ENCODE measurements around the gene FALEC.

The FALEC gene

DNA sequence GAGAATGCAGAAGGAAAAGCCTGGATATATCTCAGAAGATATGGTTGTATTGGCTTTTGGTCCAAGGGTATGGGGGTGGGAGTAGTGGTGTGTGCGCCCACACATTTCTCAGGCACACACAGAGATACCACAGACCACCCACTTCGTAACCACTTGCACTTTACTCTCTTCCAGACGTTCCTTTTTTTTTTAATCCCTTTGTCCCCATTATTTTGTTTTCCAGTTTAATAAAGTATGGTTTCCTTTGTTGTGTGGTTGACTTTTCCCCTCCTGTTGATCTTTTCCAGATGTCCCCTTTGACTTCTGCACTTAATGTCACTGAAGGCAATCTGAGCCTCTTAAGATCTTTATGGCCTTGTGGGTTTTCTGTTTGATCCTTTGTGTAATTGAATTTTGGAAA lies 38.8 kb upstream of the FALEC start:
- no peak for DNase-seq (ENCODE audit: low read depth)
- TF ChIP-seq, protein P1, sequence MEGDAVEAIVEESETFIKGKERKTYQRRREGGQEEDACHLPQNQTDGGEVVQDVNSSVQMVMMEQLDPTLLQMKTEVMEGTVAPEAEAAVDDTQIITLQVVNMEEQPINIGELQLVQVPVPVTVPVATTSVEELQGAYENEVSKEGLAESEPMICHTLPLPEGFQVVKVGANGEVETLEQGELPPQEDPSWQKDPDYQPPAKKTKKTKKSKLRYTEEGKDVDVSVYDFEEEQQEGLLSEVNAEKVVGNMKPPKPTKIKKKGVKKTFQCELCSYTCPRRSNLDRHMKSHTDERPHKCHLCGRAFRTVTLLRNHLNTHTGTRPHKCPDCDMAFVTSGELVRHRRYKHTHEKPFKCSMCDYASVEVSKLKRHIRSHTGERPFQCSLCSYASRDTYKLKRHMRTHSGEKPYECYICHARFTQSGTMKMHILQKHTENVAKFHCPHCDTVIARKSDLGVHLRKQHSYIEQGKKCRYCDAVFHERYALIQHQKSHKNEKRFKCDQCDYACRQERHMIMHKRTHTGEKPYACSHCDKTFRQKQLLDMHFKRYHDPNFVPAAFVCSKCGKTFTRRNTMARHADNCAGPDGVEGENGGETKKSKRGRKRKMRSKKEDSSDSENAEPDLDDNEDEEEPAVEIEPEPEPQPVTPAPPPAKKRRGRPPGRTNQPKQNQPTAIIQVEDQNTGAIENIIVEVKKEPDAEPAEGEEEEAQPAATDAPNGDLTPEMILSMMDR (IDR thresholded peaks at IDR 0.05; ENCODE audit: low read depth, low read length, missing control alignments) = no peak
- H3K4me3 ChIP-seq (ENCODE audit: low read depth, low read length) = no peak overlapping the region
- in situ Hi-C loops (cut with HindIII; ENCODE audit: low sequenced_read_pairs) = no loop called here

DNA sequence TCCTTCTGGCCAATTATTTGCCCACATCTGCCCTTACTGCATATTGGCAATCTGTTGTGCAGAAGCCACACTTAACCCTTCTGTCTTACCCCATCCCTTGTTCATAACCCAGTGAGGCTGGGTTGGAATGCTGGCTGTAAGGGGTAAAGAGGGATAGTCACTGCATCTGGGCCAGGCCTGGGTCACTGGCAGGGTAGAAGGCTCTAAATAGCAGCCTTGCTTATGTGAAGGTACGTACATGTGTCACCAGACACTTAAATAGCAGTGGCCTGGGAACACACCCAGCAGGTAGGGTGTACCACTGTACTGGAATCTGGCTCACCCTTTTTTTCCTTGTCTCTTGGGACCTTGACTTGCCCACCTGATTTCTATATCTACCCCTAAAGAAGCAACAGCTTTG lies 38.2 kb upstream of the FALEC start:
- in situ Hi-C loops (cut with HindIII; ENCODE audit: low sequenced_read_pairs) = no loop called here
- DNase-seq (ENCODE audit: low read depth) = no peak

DNA sequence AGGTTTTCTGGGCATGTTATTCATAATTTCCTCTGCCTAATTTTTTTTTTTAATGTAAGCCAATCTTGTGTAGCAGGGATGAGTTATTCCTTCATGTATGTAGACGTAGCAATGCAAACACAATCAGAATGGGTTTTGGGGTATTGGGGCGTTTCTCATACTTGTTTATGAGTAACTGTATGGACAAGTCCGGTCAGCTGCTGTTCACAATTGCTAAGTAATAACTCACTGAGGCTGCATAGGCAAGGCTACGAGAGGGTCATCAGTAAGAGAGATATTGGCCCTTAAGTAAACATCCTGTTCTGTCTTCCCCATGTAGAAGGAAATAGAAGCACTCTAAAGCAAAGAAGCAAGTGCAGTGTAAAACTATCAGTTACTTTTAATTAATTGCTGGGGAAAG lies 37.8 kb upstream of the FALEC start:
- TF ChIP-seq, protein P1 (IDR thresholded peaks at IDR 0.05; ENCODE audit: low read depth, low read length, missing control alignments) = no peak
- no peak for DNase-seq (ENCODE audit: low read depth)
- H3K4me3 ChIP-seq (ENCODE audit: low read depth, low read length) = no peak overlapping the region
- in situ Hi-C loops (cut with HindIII; ENCODE audit: low sequenced_read_pairs) = no loop called here

More for the DNA sequence above, 38.2 kb upstream of the FALEC start:
- TF ChIP-seq, protein P1 (IDR thresholded peaks at IDR 0.05; ENCODE audit: low read depth, low read length, missing control alignments) = no peak
- H3K4me3 ChIP-seq (ENCODE audit: low read depth, low read length) = no peak overlapping the region

DNA sequence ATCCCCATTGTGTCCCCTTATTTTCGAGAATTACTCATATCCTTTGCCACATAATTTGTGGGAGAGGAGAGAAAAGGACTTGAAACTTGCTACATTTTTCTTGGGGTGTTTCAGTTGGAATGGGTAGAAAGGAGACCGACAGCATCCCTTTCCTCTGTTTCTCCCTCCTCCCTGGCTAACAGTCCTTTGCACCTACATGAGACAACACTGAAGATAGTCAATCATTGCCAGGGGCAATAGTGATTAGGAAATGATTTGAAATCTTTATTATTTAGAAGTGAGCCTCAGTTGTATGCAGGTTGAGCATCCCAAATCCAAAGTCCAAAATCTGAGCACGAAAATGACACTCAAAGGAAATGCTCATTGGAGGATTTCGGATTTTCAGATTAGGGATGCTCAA lies 36.2 kb upstream of the FALEC start:
- in situ Hi-C loops (cut with HindIII; ENCODE audit: low sequenced_read_pairs) = no loop called here
- H3K4me3 ChIP-seq (ENCODE audit: low read depth, low read length) = no peak overlapping the region
- DNase-seq (ENCODE audit: low read depth) = no peak
- TF ChIP-seq, protein P1 (IDR thresholded peaks at IDR 0.05; ENCODE audit: low read depth, low read length, missing control alignments) = no peak

DNA sequence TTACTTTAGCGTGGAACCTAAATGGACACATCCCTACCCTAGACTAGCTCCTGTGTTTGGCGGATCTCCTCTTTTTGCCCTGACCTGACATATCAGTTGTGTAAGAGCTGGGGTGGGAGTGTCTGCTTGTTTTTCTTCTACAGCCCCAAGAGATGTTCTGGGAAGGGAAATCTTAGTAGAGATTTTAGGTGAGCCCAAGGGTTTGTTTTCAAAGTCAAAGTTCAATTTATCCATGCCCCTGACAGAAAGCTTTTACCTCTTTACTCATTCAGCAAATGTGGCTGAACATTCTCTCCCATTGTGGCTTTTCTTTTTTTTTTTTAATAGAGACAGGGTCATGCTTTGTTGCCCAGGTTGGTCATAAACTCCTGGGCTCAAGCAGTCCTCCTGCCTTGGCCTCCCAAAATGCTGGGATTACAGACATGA lies 35.6 kb upstream of the FALEC start:
- no peak overlapping the region for H3K4me3 ChIP-seq (ENCODE audit: low read depth, low read length)
- TF ChIP-seq, protein P1 (IDR thresholded peaks at IDR 0.05; ENCODE audit: low read depth, low read length, missing control alignments) = no peak
- in situ Hi-C loops (cut with HindIII; ENCODE audit: low sequenced_read_pairs) = no loop called here
- DNase-seq (ENCODE audit: low read depth) = no peak

DNA sequence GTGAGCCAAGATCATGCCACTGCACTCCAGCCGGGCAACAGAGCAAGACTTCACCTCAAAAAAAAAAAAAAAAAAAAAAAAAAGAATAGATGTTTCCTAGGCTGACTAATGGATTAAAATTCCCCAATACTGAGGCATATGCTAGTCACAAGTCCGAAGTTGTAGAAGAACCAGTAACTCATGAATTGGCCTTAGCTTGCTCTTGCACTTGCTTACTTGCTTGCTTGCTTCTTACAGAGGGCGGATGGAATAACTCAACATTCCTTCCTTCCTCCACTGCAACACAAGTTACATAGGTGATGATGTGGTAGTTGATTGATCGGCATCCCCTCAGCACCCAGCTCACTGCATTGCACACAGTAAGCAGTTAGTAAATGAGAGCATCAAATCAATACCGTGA lies 31.1 kb upstream of the FALEC start:
- DNase-seq (ENCODE audit: low read depth) = no peak
- in situ Hi-C loops (cut with HindIII; ENCODE audit: low sequenced_read_pairs) = no loop called here
- no peak overlapping the region for H3K4me3 ChIP-seq (ENCODE audit: low read depth, low read length)
- TF ChIP-seq, protein P1 (IDR thresholded peaks at IDR 0.05; ENCODE audit: low read depth, low read length, missing control alignments) = no peak

DNA sequence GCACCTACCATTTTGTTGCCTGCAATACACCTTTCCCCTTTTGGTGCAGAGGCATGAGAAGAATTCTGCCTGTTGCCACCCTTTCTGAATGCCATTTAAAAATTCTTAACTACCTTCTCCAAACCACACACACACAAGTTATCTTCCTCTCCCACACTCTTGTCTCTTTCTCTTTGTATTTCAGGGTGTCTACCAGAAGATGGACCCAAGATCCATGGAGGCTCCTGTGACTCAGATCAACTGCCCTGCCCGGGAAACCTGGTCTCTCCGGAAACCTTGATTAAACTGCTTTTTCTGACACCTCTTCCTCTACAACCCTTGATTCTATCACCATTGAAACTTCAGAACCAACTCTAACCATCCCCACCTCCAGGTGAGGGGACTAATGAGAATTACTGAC lies 30.7 kb upstream of the FALEC start:
- no peak overlapping the region for H3K4me3 ChIP-seq (ENCODE audit: low read depth, low read length)
- TF ChIP-seq, protein P1 (IDR thresholded peaks at IDR 0.05; ENCODE audit: low read depth, low read length, missing control alignments) = peak; percentile 23
- in situ Hi-C loops (cut with HindIII; ENCODE audit: low sequenced_read_pairs) = no loop called here
- DNase-seq (ENCODE audit: low read depth) = no peak
